Jurkat, Clone E6-1 (cell line): Measurements from ENCODE around the gene STX2.
A peak's percentile ranks its signal among the peaks of the same experiment; 100 is the strongest.
"Not testable (repeated sequence)": the region's sequence is repeated elsewhere in the genome, so short reads cannot be mapped to it uniquely, and the experiment has no call there.

Experiments used
- DNase-seq: peaks from one replicate; pipeline ENCODE4 v3.0.0-alpha.2; 2011; ENCODE audit warnings: low read depth, low spot score
- H3K4me3 ChIP-seq: 2 replicates; pipeline ENCODE4 v1.5.1; 2011; ENCODE audit warnings: mild to moderate bottlenecking, low read length, control low read depth, moderate library complexity

Gene STX2

GRCh38 chr12:130871286-130872178, 32.5 kb upstream of the STX2 start, which contains the start of gene RAN:
Gene RAN, plus strand, starts transcription at chr12:130872066. Its CDS starts 528 bp downstream, at chr12:130872594.
- peak; percentile 86 for DNase-seq
- peak within 1 kb of the TSS; percentile 86 for H3K4me3 ChIP-seq

- DNase-seq = peak; percentile 90
- peak overlapping the region; percentile 86 for H3K4me3 ChIP-seq
Observed at GRCh38 chr12:130870442-130871285, 31.6 kb upstream of the STX2 start.

- no peak for DNase-seq
- no peak overlapping the region for H3K4me3 ChIP-seq
Observed at GRCh38 chr12:130868412-130868811, 29.4 kb upstream of the STX2 start.

GRCh38 chr12:130863298-130863697, 24.2 kb upstream of the STX2 start:
- DNase-seq = no peak
- no peak overlapping the region for H3K4me3 ChIP-seq

GRCh38 chr12:130862771-130863170, 23.7 kb upstream of the STX2 start:
- not testable (repeated sequence) for H3K4me3 ChIP-seq, DNase-seq

GRCh38 chr12:130862161-130862560, 23.1 kb upstream of the STX2 start:
- no peak overlapping the region for H3K4me3 ChIP-seq
- DNase-seq = no peak

- no peak for DNase-seq
- H3K4me3 ChIP-seq = no peak overlapping the region
Observed at GRCh38 chr12:130860311-130860710, 21.3 kb upstream of the STX2 start.

GRCh38 chr12:130859161-130859560, 20.1 kb upstream of the STX2 start:
- H3K4me3 ChIP-seq = no peak overlapping the region
- DNase-seq = no peak

- H3K4me3 ChIP-seq = no peak overlapping the region
- DNase-seq = no peak
Observed at GRCh38 chr12:130858084-130858483, 19.0 kb upstream of the STX2 start.

GRCh38 chr12:130856088-130856487, 17.0 kb upstream of the STX2 start:
- H3K4me3 ChIP-seq = no peak overlapping the region

GRCh38 chr12:130850418-130851021, 11.5 kb upstream of the STX2 start:
- no peak overlapping the region for H3K4me3 ChIP-seq
- no peak for DNase-seq

More at GRCh38 chr12:130856088-130856487, 17.0 kb upstream of the STX2 start:
- DNase-seq = no peak

GRCh38 chr12:130849561-130850417, 10.7 kb upstream of the STX2 start:
- no peak for DNase-seq
- H3K4me3 ChIP-seq = no peak overlapping the region

GRCh38 chr12:130848785-130849305, 9.8 kb upstream of the STX2 start:
- DNase-seq, H3K4me3 ChIP-seq: not testable (repeated sequence)

- DNase-seq, H3K4me3 ChIP-seq: not testable (repeated sequence)
Observed at GRCh38 chr12:130848105-130848504, 9.1 kb upstream of the STX2 start.

- no peak overlapping the region for H3K4me3 ChIP-seq
- DNase-seq = no peak
Observed at GRCh38 chr12:130847112-130847511, 8.1 kb upstream of the STX2 start.

- no peak overlapping the region for H3K4me3 ChIP-seq
- no peak for DNase-seq
Observed at GRCh38 chr12:130846369-130846768, 7.3 kb upstream of the STX2 start.

GRCh38 chr12:130839770-130840404, 837 bp upstream of the STX2 start:
- H3K4me3 ChIP-seq = no peak overlapping the region
- DNase-seq = no peak
